ENCODE data around the gene SMAD2.
A peak's percentile ranks its signal among the peaks of the same experiment; 100 is the strongest.
"Not testable (repeated sequence)": the region's sequence is repeated elsewhere in the genome, so short reads cannot be mapped to it uniquely, and the experiment has no call there.

Gene SMAD2

DNA sequence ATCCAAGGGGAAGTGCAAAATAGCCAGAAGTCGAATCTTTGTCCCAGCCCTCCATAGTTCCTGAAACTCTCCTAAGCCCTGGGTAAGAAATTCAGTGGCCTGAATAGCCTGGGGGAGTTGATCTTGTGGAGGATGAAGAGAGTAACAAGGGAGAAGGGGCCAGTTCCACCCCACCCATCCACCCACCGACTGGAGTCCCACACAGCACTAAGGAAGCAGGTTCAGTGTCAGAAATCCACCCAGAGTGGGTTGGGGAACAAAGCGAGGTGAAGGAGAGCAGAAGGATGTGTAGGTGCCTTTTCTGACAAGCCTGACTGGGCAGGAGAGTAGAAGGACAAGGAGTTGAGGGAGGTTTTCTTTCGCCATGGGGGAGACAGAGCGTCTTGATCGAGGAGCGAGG lies 136.8 kb downstream of the SMAD2 start:
- DNase-seq (ENCODE audit: low read depth): no peak

DNA sequence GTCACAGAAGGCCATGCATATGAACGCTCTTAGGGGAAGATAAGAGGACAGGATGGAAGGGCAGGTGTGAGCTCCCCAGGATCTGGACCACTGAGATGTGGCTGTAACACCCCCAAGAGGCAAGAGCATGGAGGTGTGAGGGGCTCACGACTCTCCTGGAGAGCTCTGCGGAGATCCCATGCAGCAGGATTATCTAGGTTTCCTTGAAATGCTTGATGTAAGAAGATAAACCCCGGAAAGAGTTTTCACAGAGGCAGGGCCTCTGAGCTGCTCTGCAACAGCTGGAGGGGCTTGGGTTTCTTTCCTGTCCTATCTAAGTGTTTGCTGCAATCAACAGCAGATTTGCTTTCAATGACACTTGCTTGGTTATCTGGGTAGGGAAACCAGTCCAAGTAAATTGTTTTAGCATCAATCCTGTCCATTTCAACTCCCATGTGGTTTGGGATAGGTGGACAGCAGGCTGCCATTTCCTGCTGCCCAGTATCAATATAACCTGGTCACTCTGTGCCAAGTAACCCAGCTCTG lies 138.9 kb downstream of the SMAD2 start:
- no peak for DNase-seq (ENCODE audit: low read depth)

DNA sequence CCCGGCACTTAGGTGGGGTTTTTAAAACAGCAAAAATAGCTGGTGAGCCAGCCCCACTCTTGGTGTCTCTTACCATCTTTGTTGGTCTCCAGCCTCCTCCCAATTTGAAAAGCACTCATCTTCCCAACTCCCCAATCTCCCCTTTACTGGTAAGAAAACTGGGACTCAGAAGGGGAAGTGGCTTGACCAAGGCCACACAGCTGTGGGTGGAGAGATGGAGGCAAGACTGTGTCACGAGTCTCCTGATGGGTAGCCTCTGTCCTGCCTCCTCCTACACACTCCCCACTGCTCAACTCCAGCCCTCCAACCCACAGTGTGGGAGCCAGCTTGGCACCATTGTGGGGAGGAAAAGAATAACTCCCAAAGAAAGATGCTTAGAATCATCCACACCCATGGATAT lies 140.4 kb downstream of the SMAD2 start:
- DNase-seq (ENCODE audit: low read depth): no peak

DNA sequence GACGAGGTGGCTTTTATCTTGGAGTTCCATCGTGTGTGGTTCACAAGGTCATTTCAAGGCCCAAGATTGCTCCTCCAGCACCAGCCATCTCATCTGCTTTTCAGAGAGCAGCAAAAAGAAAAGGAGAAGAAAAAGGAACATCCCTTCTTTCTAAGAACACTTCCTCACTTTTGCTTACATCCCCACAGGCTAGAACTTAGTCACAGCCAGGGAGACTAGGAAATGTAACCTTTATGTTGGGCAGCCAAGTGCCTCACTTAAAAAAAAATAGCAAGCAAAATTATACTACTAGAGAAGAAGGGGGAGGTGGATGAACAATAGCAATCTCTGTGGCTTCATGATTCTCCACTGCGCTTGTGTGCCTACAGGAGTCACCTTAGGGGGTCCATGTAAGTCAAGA lies 141.8 kb downstream of the SMAD2 start:
- DNase-seq (ENCODE audit: low read depth): no peak

DNA sequence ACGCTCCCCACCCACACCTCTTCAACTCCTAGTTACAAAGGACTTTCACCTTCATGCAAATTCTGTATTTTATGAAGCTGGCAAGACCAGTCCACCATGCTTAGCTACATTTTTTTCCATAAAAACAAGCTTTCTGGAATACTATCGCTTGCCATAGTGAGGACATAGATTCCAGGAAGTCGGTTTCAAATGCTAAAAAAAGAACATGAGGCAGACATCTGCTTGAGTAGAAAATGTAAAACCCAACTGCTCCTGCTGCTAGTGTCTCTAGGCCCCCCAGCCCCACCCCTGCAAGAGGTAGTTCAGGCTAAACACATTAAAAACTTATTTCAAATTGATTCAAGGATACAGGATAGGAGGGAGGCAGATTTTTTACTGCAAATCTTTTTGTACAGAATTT lies 148.9 kb downstream of the SMAD2 start:
- no peak for DNase-seq (ENCODE audit: low read depth)

DNA sequence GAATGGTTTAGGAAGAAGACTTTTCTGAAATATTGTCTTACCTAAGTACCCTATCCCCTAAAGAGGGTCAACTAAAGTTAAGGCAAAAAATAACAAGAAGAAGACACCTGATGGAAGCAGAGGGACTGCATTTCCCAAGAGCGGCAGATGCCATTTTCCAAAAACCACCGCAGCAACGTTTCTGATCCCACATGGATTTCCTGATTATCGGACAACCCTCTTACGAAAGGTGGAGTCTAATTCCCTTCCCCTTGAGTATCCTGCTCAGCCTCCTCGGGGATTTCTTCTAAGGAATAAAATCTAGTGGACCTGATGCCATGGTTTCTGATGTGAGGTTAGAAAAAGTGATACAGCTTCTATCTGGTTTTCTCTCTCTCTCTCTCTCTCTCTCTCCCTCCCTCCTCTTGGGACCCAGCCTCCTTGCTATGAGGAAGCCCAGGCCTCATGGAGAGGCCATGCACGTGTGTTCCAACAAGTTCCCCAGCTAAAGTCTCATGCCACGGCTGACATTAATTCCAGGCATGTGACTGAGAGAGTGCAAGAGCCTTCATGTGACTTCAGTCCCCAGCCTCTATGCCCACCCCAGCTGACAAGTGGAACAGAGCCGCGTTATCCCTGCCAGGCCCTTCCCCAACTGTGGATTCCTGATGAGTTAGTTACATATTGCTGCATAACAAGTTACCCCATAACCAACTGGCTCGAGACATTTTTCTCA lies 150.3 kb downstream of the SMAD2 start:
- DNase-seq (ENCODE audit: low read depth): no peak

DNA sequence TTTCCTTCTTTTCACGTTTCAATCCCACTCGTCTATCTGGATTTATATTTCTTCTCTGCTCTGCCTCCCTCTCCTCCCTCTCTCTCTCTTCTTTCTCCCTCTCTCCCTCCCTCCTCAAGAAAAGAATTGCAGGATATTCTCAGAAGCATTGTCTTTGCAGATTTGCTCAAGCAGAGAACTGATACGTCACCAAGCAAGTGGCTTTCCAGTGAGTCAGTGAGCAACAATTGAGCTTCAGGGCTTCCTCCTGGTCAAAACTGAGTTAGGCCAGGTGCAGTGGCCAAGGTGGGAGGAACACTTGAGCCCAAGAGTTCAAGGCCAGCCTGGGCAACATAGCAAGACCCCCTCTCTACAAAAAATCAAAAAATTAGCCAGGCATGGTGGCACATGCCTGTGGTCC lies 151.1 kb downstream of the SMAD2 start:
- DNase-seq (ENCODE audit: low read depth): no peak

DNA sequence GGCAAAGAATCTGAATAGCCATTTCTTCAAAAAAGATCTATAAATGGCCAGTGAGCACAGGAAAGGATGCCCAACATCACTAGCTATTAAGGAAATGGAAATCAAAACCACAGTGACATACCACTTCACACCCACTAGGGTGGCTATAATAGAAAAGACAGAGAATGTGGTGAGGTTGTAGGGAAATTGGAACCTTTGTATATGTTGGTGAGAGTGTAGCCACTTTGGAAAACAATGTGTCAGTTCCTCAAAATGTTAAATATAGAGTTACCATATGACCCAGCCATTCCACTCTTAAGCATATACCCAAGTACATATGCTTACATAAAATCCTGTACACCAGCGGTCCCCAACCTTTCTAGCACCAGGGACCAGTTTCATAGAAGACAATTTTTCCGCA lies 152.8 kb downstream of the SMAD2 start:
- DNase-seq (ENCODE audit: low read depth): no peak

DNA sequence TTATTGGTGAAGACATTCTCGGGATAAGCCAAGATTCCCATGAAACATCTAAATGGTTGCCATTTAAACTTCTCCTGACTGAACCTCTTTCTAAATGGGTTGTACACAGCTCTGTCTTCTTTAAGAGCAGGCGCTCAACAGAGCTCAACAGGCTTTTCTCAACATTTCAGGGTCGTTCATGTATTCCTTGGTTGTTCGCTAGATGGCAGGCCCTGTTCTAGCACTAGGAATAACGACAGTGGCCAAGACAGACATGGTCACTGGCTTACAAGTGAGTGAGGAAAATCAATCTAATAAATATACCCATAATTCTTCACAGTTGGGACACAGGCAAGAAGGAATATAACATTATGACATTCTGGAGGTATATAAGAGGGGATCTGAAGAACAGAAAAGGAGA lies 154.5 kb downstream of the SMAD2 start:
- no peak for DNase-seq (ENCODE audit: low read depth)

DNA sequence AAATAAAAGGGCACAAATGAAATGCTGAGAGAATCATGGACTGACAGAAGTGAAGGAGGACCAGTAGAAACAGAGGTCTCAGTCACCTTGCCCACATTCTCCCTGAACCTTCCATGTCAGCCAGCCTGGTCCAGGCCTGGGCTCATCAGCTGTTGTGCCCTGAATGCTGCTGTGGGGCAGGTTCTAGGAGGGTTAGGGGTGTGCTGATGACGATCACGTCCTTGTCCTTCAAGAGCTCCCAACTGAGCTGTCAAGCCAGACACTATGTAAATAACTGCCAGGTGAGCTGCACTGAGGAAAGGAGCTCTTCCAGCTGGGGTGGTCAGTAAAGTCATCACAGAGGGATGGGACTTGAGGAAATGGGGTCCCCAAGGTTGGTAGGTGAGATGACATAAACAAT lies 156.5 kb downstream of the SMAD2 start:
- no peak for DNase-seq (ENCODE audit: low read depth)

DNA sequence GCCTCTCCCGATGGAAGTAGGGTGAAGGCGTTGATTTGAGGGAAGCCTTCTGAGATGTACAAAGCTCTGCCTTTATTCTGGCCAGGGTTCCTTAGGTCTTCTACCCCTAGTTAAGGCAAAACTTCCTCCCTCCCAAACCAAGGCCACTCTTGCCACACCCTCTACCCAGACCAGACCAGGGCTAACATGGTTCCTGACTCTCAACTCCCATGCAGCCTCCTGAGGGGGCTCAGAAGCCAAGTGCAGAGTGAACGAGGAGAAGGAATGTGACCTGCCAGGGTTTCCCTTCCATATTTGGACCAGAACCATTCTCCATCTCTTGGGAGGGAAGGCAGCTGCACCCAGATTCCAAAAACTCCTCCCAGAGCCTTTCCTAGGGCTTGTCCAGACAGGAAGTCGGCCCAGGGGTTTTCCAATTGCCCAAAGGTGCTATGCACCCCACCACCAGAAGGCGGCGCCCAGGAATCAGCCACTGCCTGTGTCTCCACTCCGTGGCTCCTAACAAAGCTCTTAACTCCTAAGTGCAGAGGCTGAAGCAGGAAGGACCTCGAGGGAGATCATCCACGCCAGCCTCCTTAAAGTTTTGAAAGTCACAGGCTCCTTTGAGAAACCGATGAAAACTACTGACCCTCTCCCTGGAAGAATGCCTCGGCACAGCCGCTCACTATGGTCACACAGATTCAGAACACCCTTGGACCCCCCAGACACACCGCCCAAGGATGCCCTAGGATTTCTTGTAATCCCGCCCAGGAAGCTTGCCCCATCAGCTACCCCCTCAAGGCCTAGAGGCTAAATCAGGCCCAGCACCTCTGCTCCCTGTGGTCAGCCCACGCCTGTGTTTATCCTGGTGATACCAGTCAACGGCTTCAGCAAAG lies 157.8 kb downstream of the SMAD2 start:
- peak; percentile 20 for DNase-seq (ENCODE audit: low read depth)

DNA sequence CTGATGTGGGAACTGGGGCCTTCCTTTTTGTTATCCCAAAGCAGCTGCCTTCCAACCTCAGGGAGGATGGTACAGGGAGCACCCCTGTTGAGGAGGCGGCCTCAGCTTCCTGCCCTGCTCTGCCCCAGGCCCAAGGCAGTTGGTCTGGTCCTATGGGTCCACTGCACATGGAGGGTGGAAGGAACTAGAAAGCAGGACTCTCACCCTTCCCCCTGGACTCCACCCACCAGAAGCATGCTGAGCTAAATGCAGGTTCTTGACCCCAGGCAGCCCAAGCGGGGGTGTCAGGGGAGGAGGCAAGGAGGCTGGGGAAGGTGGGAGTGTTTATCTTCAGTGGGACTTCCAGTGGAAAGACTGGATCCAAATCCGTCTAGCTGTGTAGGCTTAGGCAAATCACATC lies 158.5 kb downstream of the SMAD2 start:
- no peak for DNase-seq (ENCODE audit: low read depth)

DNA sequence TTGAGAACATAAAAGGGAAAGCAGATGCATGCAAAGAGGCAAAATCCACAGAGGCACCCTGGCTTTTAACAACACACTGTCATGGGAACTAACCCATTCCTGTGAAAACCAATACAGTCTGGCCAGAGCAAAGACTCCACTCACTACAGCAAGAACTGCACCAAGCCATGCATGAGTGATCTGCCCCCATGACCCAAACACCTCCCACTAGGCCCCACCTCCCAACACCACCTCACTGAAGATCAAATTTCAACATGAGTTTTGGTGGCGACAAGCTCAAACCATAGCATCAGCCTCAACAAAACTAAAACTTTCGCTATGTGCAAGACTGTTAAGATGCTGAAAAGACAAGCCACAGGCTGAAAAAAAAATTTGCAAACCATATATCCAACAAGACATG lies 162.8 kb downstream of the SMAD2 start:
- DNase-seq (ENCODE audit: low read depth): no peak

DNA sequence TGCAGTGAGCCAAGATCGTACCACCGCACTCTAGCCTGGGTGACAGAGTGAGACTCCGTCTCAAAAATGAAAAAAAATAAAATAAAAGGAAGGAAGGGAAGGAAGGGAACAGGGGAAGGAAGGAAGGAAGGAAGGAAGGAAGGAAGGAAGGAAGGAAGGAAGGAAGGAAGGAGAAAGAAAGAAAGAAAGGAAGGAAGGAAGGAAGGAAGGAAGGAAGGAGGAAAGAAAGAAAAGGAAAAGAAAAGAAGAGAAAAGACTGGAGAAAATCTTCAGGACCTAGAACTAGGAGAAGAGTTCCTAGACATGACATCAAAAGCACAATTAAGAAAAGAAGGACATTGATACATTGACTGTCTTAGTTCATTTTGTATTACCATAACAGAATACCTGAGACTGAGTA lies 163.3 kb downstream of the SMAD2 start:
- not testable (repeated sequence) for DNase-seq (ENCODE audit: low read depth)
